ENCODE measurements around the gene TMPO. TPM values are rescaled to one million over a fixed set of nuclear protein-coding genes. Genes with fewer than 3 reads are reported as not detected.

Gene TMPO
- total and polyA plus RNA-seq, 2 of the 4 experiments (the other 2 are of a cell fraction), result 30.0 to 62.0 TPM

DNA sequence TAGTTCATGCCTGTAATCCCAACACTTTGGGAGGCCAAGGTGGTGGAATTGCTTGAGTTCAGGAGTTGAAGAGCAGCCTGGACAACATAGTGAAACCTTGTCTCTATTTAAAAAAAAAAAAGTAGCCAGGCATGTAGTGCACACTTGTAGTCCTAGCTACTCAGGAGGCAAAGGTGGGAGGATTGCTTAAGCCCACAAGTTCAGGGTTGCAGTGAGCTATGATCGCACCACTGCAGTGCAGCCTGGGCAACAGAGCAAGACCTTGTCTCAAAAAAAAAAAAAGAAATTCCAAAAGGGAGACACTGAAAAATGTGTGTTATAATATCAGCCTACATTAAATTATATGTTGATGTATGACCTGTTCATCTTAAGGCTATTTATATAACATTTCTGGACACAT is 14.7 kb downstream of the TMPO start (continued):
- TF ChIP-seq, protein P1, sequence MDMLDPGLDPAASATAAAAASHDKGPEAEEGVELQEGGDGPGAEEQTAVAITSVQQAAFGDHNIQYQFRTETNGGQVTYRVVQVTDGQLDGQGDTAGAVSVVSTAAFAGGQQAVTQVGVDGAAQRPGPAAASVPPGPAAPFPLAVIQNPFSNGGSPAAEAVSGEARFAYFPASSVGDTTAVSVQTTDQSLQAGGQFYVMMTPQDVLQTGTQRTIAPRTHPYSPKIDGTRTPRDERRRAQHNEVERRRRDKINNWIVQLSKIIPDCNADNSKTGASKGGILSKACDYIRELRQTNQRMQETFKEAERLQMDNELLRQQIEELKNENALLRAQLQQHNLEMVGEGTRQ (IDR thresholded peaks at IDR 0.05; ENCODE audit: low read depth, low read length), result no peak
- TF ChIP-seq CEBPB (IDR thresholded peaks at IDR 0.05; ENCODE audit: low read depth, low read length) (no peak), MAFK (IDR thresholded peaks at IDR 0.05; ENCODE audit: low read depth, low read length) (no peak), SMC3 (IDR thresholded peaks at IDR 0.05; ENCODE audit: low read depth, low read length) (no peak), CHD1 (IDR thresholded peaks at IDR 0.05; ENCODE audit: low read depth, low read length) (no peak), RFX5 (IDR thresholded peaks at IDR 0.05; ENCODE audit: low read depth, low read length) (no peak)
